ENCODE results near the gene OSER1.
"Not testable (repeated sequence)": the region's sequence is repeated elsewhere in the genome, so short reads cannot be mapped to it uniquely, and the experiment has no call there.

The OSER1 gene

DNA sequence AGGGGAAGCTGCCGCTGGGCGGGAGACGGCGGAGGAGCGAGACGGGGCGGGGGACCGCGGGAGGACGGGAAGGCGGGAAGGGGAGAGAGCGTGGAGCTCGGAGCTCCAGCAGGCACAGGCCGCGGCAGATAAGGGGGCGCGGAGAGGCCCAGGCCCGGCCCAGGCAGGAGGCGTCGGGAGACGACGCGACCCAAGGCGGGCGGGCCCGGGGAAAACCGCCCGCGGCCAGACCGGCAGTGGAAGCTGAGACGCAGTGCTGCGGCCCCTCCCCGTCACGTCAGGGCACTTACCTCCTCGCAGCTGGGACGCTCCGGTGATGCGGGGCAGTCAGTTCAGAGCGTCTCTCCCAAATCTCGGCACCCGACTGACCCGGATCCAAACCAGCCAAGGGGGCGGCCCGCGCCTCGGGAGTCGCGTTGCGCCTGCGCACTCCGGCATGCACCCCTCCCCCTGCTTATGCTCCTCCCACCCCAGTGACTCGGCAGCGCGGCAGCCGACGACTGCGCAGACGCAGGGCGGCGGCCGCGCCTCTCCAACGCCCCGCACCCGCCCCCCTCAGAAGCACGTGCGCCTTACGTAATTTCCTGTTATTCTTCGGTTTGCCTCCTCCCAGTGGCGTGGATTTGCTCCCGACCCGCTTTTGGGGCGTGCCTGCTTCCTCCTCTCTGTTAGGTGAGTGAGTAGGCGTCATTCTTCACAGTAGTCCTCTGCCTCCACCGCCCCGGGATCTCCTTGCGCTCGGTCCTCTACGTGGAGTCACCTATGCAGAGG, at the start of gene OSER1:
OSER1 (minus strand) TSS at position 366 of the 771 bp plus-strand sequence. CDS start 3,814 bp downstream, outside the sequence.
- peak; percentile 98 for DNase-seq

DNA sequence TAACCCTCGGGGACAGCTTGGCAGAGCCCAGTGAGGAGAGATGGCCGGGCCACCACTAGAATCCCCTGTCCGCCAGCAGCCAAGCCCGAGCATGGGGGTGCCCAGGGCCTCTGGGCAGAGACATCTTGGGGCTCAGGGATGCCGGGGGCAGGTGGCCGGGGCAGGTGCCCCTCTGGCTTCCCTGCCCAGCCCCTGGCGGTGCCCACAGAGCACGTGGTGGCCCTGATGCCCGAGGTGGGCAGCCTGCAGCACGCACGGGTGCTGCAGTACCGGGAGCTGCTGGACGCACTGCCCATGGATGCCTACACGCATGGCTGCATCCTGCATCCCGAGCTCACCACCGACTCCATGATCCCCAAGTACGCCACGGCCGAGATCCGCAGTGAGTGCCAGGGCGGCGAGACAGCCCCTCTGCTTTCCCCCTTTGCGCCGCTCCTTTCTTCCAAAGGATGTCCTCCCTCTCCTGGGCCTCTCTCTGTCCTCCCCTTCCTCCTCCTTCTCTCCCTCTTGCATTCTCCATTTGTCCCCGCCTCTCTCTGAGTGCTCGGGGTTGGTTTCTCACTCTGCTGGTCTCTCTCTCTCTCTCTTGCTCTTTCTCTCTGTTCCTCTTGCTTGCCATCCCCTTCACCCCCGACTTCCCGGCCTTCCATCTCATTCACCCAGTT, 47.8 kb upstream of the OSER1 start:
- DNase-seq = no peak

- DNase-seq = no peak
These were observed 46.4 kb upstream of the OSER1 start for GRCh38 chr20:44256961-44257360.

DNA sequence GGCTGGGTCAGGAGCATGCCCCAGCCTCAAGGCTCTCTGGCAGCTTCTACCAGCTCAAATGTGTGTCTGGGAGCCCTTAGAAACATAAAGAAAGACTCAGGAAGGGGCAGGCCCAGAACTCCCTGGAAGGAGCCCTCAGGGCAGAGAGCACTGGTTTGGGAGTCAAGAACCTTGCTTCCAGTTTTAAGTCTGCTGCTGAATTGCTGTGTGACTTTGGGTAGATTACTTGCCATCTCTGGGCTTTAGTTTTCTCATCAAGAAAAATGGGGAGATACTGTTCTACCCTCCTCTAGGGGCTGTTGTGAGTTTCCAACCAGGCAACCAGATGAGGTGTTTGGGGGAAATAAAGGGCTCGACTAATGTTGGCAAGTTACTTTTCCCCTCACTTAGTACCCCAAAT, 45.4 kb upstream of the OSER1 start:
- no peak for DNase-seq

GRCh38 chr20:44254073-44254472, 43.5 kb upstream of the OSER1 start:
- DNase-seq = no peak

GRCh38 chr20:44253528-44253927, 43.0 kb upstream of the OSER1 start:
- DNase-seq = no peak

GRCh38 chr20:44251284-44251683, 40.7 kb upstream of the OSER1 start:
- DNase-seq = no peak

DNA sequence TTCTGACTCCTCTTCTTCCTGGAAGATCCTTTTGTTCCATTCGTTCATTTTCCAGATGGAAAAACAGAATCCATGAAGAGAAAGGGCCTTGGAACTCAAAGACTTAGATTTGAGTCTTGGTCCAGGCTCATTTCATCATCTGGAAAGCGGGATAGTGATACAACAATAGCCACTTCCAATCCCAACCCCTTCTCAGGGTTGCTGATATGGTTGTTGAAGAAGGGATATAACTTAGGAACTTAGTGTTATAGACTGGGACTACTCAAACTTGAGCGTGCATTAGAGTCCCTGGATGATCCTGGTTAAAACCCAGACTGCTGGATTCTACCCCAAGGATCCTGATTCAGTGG, 37.8 kb upstream of the OSER1 start:
- no peak for DNase-seq

DNA sequence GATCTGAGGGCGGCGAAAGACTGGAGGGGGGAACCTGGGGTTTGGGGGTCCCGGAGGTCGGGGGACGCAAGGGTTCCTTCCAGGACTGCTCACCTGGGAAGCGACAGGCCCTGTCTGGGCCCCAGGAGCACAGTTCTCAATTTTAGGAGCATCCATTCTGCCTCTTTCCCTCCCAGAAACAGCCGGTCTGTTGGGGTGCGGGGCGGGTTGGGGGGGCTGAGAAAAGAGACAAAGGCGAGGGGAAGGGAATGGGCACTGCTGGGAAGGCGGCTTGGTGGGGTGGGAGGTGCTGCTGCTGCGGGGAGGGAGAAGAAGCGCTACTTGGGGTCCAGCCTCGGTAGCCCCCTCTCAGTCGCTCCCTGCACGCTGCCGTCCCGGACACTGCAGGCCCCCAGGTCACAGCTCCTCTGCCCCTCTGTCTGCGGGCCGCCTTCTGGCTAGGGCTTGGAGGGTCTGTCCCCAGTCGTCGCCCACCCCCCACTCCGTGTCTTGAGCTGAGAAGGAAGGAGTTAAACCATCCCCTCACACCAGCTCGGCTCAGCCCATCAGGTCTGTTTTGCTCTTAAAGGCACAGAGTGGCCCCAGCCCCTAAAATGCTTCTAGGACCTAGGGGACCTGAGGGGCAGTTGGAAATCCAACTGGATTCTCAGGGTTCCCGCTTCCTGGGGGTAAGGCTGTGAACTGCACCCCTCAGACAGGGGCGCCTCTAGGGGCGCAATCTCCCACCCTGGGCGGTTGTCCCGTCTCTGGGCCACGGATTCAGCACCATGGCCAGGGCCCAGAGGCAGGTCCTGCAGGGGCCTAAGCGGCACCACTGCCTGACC, 37.2 kb upstream of the OSER1 start:
- no peak for DNase-seq

GRCh38 chr20:44247131-44247571, 36.6 kb upstream of the OSER1 start, which contains the start of gene GDAP1L1:
TSS of gene GDAP1L1 (plus strand) at chr20:44247308. CDS start at chr20:44247335, 27 bp downstream.
- no peak for DNase-seq

DNA sequence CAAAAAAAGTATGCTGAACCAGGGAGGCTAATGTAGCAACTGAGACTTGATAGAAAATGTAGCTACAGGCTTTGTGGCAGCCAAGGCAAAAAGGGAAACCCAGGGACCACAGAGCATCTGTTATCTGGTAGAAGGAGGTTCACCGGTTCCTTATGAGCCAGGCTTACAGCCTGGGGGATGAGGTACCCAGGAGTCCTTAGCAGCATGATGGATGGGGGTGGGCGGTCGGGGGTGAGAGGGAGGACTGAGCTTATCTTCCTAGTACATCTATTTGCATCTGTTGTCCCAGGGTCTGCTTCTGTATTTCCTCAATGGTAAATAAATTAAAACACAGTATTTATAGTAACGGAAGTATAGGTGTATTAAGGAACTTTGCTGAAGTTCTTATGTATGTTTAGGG, 35.4 kb upstream of the OSER1 start:
- no peak for DNase-seq

DNA sequence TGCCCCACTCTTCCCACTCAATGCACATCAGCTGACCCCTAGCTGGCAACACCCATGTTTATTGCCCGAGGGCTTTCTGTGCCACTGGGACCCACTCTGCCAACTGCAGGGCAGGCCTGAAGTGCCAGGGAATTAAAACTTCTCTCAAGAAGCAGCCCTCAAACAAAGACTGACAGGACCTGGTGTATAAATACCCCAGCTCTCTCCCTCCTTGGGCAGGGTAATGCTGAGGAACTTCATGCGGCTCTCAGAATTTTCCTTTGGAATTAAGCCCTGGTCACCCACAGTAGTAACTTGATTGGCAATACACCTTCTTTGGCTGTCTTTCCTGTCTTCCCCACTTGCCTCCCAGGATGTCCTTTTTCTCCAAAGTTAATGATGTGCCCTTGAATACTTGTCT, 31.2 kb upstream of the OSER1 start:
- no peak for DNase-seq

DNA sequence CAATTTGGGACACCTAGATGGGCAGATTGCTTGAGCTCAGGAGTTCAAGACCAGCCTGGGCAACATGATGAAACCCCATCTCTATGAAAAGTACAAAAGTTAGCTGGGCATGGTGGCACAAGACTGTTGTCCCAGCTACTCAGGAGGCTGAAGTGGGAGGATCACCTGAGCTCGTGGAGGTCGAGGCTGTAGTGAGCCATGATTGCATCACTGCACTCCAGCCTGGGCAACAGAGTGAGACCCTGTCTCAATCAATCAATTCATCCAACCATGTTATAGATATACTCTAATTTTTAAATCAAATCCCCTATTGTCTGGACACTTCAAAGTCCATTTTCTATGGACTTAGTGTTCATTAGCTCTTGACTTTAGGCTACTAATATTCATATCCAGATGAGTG, 26.3 kb upstream of the OSER1 start:
- not testable (repeated sequence) for DNase-seq

- no peak for DNase-seq
These were observed 25.1 kb upstream of the OSER1 start for GRCh38 chr20:44235702-44236101.

GRCh38 chr20:44234566-44235317, 24.2 kb upstream of the OSER1 start:
- DNase-seq = no peak

DNA sequence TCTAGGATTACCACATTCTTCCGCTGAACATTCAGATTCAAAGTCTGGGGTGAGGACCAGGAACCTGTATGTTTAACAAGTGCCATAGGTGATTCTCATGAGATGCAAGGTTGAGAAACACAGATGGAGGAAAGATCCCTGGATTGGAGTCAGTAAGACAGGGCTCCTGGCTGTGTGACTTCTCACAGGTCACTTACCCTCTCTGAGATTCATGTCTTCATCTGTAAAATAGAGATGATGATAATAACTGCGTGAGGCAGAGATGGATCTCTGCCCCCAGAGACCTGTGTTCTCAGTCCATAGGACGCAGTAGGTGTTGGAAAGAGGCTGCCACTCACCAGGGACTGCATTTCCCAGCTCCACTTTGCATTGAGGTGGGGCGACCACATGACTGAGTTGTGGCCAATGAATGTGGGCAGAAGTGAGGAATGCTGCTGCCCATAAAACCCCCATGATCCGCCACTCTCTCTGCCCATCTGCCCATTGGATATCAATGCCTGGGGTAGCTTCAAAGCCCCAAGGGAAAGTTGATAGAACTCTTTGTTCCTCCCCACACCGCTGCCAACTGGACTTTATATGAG, 23.0 kb upstream of the OSER1 start:
- no peak for DNase-seq

DNA sequence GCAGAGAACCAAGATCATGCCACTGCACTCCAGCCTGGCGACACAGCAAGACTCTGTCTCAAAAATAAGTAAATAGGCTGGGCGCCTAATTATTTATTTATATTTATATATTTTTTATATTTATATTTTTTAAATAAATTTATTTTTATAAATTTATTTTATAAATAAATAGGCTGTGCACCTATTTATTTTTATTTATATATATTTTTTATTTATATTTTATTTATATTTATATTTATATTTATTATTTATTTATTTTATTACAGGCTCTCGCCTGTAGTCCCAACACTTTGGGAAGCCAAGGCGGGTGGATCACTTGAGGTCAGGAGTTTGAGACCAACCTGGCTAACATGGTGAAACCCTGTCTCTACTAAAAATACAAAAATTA, 21.9 kb upstream of the OSER1 start:
- DNase-seq = not testable (repeated sequence)

DNA sequence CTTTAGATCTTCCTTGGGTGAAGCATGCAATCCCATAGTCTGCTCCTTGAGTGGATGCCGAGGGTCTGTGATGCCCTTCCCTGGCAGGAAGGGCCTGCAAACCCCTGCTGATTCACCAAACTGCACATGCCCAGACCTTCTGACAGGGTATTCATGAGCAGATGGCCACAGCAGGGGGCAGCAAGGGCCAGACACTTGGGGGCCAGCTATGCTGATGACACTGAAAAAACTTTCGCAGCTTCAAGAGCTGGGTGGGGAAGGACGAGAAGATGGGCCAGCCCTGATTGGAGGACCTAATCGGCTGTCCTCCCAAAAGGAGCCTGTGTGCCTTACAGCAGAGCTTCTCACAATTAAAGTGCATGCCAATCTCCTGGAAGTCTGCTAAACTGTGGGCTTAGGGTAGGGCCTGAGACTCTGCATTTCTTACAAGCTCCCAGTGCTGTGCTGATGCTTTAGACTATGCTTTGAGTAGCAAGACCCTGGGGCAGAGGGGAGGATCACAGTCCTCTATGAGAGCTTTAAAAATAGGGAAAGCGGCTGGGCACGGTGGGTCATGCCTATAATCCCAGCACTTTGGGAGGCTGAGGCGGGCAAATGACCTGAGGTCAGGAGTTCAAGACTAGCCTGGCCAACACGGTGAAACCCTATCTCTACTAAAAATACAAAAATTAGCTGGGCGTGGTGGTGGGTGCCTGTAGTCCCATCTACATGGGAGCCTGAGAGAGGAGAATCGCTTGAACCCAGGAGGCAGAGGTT, 21.3 kb upstream of the OSER1 start:
- no peak for DNase-seq

GRCh38 chr20:44231193-44231592, 20.6 kb upstream of the OSER1 start:
- no peak for DNase-seq

- no peak for DNase-seq
These were observed 18.1 kb upstream of the OSER1 start for GRCh38 chr20:44228465-44229258.

DNA sequence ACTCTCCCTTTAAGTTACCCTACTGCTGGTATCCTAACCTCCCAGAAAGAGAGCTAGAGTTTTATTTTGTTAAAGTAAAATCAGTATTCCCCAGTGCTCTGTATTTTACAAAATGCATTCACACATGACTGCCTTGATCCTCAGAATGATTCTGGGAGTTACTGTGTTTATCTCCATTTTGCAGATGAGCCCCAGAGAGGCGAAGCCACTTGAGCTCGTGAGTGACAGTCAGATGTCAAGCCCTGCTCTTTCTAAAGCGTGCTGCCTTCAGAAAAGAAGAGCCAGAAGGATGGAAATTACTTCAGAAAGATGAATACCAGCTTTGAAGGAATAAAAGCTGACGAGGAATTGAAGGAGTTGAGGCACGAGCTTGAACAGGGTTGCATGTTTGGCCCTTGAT, 14.1 kb upstream of the OSER1 start:
- DNase-seq = no peak

Data from CD4-positive, alpha-beta T cell treated with Interleukin-4 for 1 hour (primary cell).